NCI-H69 (cell line): Measurements from ENCODE around the gene PPFIBP2.

ENCODE experiments used
- DNase-seq: peaks from one replicate; lab custom pipeline; 2025; lab: John Stamatoyannopoulos, UW

The PPFIBP2 gene

GRCh38 chr11:7551571-7551970, 37.8 kb downstream of the PPFIBP2 start:
- no peak for DNase-seq

- no peak for DNase-seq
Measured at GRCh38 chr11:7552666-7553065, 38.9 kb downstream of the PPFIBP2 start.

DNA sequence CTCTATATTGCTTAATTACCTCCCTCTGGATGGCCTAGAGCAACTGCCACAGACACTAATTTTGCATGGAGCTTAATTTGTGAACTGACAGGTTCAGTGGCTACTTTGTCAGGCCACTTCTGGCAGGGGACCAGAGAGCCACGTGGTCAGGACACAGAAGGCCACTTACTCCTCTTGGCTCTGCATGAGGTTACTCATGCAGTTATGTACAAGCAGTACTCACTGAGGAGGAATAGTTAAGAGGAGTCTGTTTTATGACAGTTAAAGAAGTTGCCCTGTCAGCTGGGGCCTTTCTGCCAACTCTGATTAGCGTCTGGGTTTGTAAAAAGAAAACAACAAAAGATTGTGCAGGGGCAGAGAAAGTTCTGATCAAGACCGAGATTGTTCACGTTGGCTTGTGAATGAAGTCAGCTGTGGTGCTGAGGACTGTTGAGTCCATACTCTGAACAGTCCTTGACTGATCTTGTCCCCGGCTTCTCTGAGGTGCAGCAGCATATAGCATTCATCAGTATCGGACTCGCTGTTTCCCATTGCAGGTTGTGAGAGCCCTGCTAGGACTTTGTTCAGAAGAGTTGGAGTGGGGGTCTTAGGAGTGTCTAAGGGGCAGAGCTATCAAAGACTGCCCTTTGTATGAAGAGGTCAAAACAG, 41.4 kb downstream of the PPFIBP2 start:
- peak; percentile 82 for DNase-seq

- no peak for DNase-seq
Measured at GRCh38 chr11:7558046-7558445, 44.2 kb downstream of the PPFIBP2 start.

GRCh38 chr11:7559398-7560283, 45.8 kb downstream of the PPFIBP2 start:
- DNase-seq, result peak; percentile 7

DNA sequence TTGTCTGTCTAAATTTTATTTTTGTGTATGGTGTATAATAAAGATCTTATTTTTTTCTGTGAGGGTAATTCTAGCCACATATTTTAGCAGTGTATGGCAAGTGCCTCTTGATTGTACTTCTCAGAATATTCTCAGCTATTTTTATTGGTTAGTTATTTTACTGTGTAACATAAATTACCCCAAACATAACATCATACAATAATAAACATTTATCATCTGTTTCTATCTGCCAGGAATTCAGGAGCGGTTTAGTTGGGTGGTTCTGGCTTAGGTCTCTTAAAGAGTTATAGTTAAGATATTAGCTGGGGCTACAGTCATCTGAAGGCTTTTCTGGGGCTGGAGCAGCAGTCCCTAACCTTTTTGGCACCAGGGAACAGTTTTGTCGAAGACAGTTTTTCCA, 47.8 kb downstream of the PPFIBP2 start:
- DNase-seq, result no peak

DNA sequence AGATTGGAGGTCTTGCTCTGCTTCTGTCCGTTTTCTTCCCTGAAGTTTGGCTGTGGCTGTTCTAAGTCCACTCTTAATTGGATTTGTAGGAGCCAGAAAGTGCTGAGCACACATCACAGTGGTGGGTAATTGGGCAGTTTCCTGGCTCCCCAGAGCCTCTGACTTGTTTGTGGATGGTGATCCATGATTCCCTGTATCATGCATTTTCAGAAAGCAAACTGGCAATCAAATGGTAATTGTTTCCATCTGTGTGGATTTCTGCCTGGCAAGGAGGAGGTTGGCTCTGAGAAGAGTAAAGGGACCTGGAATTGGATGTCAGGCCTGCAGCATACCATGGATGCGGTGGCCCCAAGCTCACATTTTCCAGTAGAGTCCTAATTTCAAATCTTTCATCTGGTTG, 49.5 kb downstream of the PPFIBP2 start:
- peak; percentile 73 for DNase-seq

DNA sequence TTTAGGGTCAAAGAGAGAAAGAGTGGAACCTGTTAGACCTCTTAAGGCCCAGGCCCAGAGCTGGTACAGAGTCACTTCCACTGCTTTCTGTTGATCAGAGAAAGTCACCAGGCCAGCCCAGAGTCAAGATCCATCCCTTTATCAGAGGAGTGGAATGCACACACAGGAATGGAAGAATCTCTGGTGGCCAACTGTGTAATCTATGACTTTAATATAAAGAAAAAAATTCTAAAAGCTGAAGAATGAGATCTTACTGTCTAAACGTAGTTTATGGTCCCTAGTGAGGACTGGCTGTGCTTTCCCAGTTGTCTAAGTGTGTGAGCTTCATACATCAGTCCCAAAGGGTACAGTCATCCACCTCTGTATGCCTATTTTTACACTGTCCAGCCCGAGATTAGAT, 51.0 kb downstream of the PPFIBP2 start:
- no peak for DNase-seq

- DNase-seq, result no peak
Measured at GRCh38 chr11:7567311-7567710, 53.5 kb downstream of the PPFIBP2 start.

DNA sequence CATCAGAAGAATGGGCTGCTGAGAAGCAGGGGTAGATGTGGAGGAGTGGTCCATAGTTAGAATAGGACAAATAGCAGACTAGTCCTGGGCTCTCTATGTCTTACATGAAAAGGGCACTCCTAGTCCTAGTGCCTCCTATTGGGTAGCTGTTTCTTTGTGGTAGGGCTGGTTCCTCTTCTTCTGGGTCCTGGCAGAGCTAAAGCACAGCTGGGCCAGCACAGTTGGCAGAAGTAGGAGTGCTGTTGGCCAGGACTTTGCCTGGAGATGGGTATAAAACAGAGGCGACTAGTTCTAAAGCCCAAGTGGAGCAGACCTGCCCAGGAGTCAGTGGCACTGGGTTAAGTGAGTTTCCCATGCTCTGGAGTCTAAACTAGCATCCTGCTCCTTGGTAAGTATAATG, 55.2 kb downstream of the PPFIBP2 start:
- DNase-seq, result no peak

DNA sequence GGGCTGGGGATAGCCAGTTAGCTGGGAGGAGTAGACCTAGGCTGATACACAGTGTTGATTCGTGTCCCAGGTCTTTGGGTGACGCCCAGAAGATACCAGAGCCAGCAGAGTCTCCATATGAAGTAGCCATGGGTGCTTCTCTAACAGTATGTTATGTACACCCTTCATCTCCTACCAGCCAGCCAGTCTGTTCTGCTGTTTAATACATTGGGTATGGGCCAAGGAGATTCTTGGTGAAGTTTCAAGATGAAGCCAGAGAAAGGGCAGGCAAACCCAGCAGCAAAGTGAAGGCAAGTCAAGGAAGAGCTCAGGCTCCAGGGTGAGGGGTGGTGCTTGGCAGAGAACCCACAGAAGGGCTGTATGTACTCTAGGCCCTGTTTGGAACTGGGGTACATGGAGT, 56.4 kb downstream of the PPFIBP2 start:
- DNase-seq, result no peak

GRCh38 chr11:7570938-7571521, 57.2 kb downstream of the PPFIBP2 start:
- peak; percentile 14 for DNase-seq

DNA sequence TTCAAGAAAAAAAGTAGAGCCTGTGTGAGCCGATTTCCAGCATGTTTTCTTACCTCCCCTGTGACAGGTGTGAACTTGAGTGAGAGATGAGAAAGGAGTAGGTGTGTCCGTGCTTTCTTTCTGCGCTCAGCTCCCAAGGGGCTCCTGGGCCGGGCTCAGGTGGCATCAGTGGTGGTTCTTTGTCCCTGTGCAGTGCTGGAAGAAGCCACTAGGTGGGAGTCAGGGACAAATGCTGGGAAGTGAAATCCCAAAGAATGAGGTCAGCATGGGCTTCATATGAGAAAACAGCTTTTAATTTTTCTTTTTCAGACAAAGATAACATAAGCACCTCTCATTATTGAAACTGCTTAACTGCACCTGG, 57.8 kb downstream of the PPFIBP2 start:
- peak; percentile 85 for DNase-seq

GRCh38 chr11:7572001-7572712, 58.4 kb downstream of the PPFIBP2 start:
- DNase-seq, result peak; percentile 53

DNA sequence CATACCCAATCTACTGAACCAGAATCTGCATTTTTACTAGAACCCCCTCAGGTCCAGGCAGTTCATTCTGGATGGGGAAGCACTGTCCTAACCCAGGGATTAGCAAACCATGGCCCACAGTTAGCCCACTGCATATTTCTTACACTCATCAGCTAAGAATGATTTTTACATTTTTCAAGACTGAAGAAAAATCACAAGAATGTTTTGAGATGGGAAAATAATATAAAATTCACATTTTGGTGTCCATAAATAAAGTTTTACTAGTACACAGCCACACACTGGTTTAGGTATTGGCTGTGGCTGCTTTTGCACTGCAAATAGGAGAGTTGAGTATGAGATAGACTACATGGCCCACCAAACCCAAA, 59.4 kb downstream of the PPFIBP2 start:
- DNase-seq, result no peak

- DNase-seq, result no peak
Measured at GRCh38 chr11:7573558-7574296, 59.9 kb downstream of the PPFIBP2 start.

GRCh38 chr11:7574491-7575130, 60.8 kb downstream of the PPFIBP2 start:
- no peak for DNase-seq

DNA sequence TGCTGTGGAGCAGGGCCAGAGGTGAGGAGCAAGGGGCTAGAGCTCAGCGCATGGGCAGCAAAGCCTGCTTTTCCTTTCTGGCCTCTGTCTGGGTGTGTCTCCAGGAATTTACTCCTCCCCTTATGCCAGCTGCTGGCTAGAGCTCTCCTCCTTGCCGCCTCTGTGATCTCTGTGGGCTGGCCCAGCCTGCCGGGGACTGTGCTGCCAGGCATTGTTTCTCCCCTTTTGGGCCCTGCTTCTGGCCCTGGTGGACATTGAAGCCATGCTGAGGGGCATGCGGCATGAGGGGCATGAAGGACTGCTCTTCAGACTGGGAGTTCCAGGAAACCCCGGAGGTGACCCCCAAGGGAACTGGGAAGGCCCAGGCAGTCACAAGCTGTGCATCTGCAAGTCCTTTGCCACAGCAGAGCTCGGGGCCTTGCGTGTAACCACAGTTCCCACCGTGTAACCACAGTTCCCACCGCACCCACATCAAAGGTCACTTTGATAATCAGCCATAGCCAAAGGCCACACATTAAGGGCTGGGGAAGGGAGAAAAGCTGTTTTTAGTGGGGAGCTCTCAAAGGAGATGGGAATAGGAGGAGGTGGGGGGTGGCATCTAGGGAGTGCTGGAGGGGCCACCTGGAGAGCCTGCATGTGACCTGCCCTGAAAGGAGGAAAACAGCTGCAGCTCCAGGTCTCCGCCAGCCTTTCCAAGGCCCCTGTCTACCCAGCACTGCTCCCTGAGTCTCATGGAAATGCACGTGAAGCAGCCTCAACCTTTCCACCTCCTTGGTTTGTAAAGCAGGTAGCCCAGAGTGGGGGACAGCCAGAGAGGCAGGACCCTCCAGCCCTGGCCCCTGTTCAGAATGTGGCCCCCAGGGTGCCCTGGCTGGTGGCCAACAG, 62.3 kb downstream of the PPFIBP2 start:
- DNase-seq, result peak; percentile 31

- DNase-seq, result peak; percentile 31
Measured at GRCh38 chr11:7576726-7577290, 63.0 kb downstream of the PPFIBP2 start.
